ENCODE measurements around the gene SDK2.

The SDK2 gene

DNA sequence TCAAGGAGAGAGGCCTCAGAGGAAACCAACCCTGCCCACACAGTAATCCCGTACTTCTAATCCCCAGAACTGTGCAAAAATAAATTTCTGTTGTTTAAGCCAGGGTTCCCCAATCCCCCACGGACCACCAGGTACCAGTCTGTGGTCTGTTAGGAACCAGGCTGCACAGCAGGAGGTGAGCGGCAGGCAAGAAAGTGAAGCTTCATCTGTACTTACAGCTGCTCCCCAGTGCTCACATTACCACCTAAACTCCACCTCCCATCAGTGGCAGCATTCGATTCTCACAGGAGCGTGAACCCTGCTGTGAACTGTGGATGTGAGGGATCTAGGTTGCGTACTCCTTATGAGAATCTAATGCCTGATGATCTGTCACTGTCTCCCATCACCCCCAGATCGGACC lies 231.3 kb downstream of the SDK2 start:
- H3K9me3 ChIP-seq (replicated peaks; ENCODE audit: insufficient read depth, low read length) = no peaks in the 10 kb centered on the region
- no peak for DNase-seq
- H4K20me1 ChIP-seq (ENCODE audit: insufficient read depth, low read length) = no peaks in the 10 kb centered on the region
- no peak overlapping the region for H2AFZ ChIP-seq (ENCODE audit: low read length)
- no peak overlapping the region for H3K4me3 ChIP-seq (ENCODE audit: low read length)
- H3K9me2 ChIP-seq (replicated peaks; ENCODE audit: insufficient read depth, low read length) = no peaks in the 10 kb centered on the region
- TF ChIP-seq CTCF (IDR thresholded peaks at IDR 0.05; ENCODE audit: low read length) (no peak), EZH2 (optimal IDR thresholded peaks at IDR 0.05; ENCODE audit: low read depth, low read length) (no peak), EZH2phosphoT487 (IDR thresholded peaks at IDR 0.05; ENCODE audit: low read length) (no peak)
- H3K36me3 ChIP-seq (replicated peaks; ENCODE audit: insufficient read depth, low read length) = no peaks in the 10 kb centered on the region
- no peaks in the 10 kb centered on the region for H3K27me3 ChIP-seq (replicated peaks; ENCODE audit: insufficient read depth, low read length)
- H3F3A ChIP-seq (ENCODE audit: insufficient read depth, low read length) = no peaks in the 10 kb centered on the region
- no peaks in the 10 kb centered on the region for H3K4me1 ChIP-seq (ENCODE audit: low read length)
- H3K79me2 ChIP-seq (ENCODE audit: low read length) = no peaks in the 10 kb centered on the region
- no peak overlapping the region for H3K4me2 ChIP-seq (ENCODE audit: low read depth, low read length)
- no peak overlapping the region for H3K27ac ChIP-seq (ENCODE audit: low read length)
- H3K9ac ChIP-seq (ENCODE audit: low read length) = no peak overlapping the region

GRCh38 chr17:73411313-73411747 lies 232.9 kb downstream of the SDK2 start:
- Histone ChIP-seq H3K36me3 (replicated peaks; ENCODE audit: insufficient read depth, low read length) (no peaks in the 10 kb centered on the region), H3K9me2 (replicated peaks; ENCODE audit: insufficient read depth, low read length) (no peaks in the 10 kb centered on the region), H3K4me2 (ENCODE audit: low read depth, low read length) (no peak overlapping the region), H3K9ac (ENCODE audit: low read length) (no peak overlapping the region), H3K4me3 (ENCODE audit: low read length) (no peak overlapping the region), H3K4me1 (ENCODE audit: low read length) (no peaks in the 10 kb centered on the region), H3F3A (ENCODE audit: insufficient read depth, low read length) (no peaks in the 10 kb centered on the region), H3K79me2 (ENCODE audit: low read length) (no peaks in the 10 kb centered on the region), H3K27me3 (replicated peaks; ENCODE audit: insufficient read depth, low read length) (no peaks in the 10 kb centered on the region), H3K27ac (ENCODE audit: low read length) (no peak overlapping the region), H3K9me3 (replicated peaks; ENCODE audit: insufficient read depth, low read length) (no peaks in the 10 kb centered on the region), H4K20me1 (ENCODE audit: insufficient read depth, low read length) (no peaks in the 10 kb centered on the region), H2AFZ (ENCODE audit: low read length) (no peak overlapping the region)
- TF ChIP-seq EZH2phosphoT487 (IDR thresholded peaks at IDR 0.05; ENCODE audit: low read length) = no peak
- DNase-seq = no peak

DNA sequence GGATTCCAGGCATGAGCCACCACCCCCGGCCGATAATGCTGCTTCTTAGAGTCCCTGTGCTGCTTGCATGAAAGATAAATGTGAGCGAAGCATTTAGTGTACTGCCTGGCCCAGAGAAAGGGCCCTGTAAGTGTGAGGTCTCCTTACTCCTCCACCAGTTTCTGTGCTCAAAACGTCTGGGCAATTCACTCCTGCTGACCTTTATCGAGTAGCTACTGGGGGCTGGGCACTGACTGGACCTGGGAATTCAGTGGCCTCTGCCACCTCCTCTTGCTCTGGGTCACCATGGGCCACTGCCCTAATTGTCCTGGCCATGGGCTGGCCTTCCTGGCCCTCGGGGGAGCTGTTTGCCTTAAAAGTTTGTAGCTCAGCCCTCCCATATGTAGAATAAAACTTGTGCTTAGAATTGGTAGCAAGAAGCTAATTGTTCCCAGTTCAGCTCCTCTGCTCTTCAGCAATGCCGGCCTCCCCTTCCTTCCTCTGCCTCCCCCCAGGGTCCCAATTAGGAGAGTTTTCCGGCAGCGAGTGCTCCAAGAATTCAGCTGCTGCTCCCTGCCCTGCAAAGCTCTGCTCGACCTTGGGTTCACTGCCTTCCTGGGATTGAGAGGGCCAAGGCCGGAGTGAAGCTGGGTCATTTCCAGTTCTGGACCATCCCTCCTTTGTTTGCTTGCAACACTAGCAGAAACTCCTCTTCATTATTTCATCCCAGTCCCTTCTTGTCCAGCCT lies 233.5 kb downstream of the SDK2 start:
- no peak overlapping the region for H3K27ac ChIP-seq (ENCODE audit: low read length)
- no peak overlapping the region for H3K4me3 ChIP-seq (ENCODE audit: low read length)
- no peaks in the 10 kb centered on the region for H4K20me1 ChIP-seq (ENCODE audit: insufficient read depth, low read length)
- no peak for DNase-seq
- H3K9ac ChIP-seq (ENCODE audit: low read length) = no peak overlapping the region
- TF ChIP-seq EZH2 (optimal IDR thresholded peaks at IDR 0.05; ENCODE audit: low read depth, low read length) = no peak
- no peak for TF ChIP-seq EZH2phosphoT487 (IDR thresholded peaks at IDR 0.05; ENCODE audit: low read length)
- no peaks in the 10 kb centered on the region for H3F3A ChIP-seq (ENCODE audit: insufficient read depth, low read length)
- no peaks in the 10 kb centered on the region for H3K9me3 ChIP-seq (replicated peaks; ENCODE audit: insufficient read depth, low read length)
- H3K79me2 ChIP-seq (ENCODE audit: low read length) = no peaks in the 10 kb centered on the region
- no peaks in the 10 kb centered on the region for H3K36me3 ChIP-seq (replicated peaks; ENCODE audit: insufficient read depth, low read length)
- no peak overlapping the region for H3K4me2 ChIP-seq (ENCODE audit: low read depth, low read length)
- H3K4me1 ChIP-seq (ENCODE audit: low read length) = no peaks in the 10 kb centered on the region
- H3K9me2 ChIP-seq (replicated peaks; ENCODE audit: insufficient read depth, low read length) = no peaks in the 10 kb centered on the region
- H2AFZ ChIP-seq (ENCODE audit: low read length) = no peak overlapping the region
- no peaks in the 10 kb centered on the region for H3K27me3 ChIP-seq (replicated peaks; ENCODE audit: insufficient read depth, low read length)

- Histone ChIP-seq H3K79me2 (ENCODE audit: low read length) (no peaks in the 10 kb centered on the region), H3F3A (ENCODE audit: insufficient read depth, low read length) (no peaks in the 10 kb centered on the region), H3K27ac (ENCODE audit: low read length) (no peak overlapping the region), H3K4me2 (ENCODE audit: low read depth, low read length) (no peak overlapping the region), H3K9me3 (replicated peaks; ENCODE audit: insufficient read depth, low read length) (no peaks in the 10 kb centered on the region), H3K27me3 (replicated peaks; ENCODE audit: insufficient read depth, low read length) (peaks cover 11% of the 10 kb centered on the region), H4K20me1 (ENCODE audit: insufficient read depth, low read length) (no peaks in the 10 kb centered on the region), H3K9ac (ENCODE audit: low read length) (no peak overlapping the region), H3K36me3 (replicated peaks; ENCODE audit: insufficient read depth, low read length) (no peaks in the 10 kb centered on the region), H2AFZ (ENCODE audit: low read length) (no peak overlapping the region), H3K4me3 (ENCODE audit: low read length) (no peak overlapping the region), H3K9me2 (replicated peaks; ENCODE audit: insufficient read depth, low read length) (no peaks in the 10 kb centered on the region), H3K4me1 (ENCODE audit: low read length) (no peaks in the 10 kb centered on the region)
- DNase-seq = no peak
- TF ChIP-seq EZH2phosphoT487 (IDR thresholded peaks at IDR 0.05; ENCODE audit: low read length) = no peak
- no peak for TF ChIP-seq EZH2 (optimal IDR thresholded peaks at IDR 0.05; ENCODE audit: low read depth, low read length)
- no peak for TF ChIP-seq CTCF (IDR thresholded peaks at IDR 0.05; ENCODE audit: low read length)
Measured at GRCh38 chr17:73404246-73404645, 240.0 kb downstream of the SDK2 start.

Data from MM.1S (cell line).